Activated T-cell treated with anti-CD3 and anti-CD28 coated beads, Interleukin-2, amount 50 U/mL, for 1 hour (primary cell): ENCODE results near the gene SPOCK3.

Experiments used
- DNase-seq: peaks from one replicate; pipeline ENCODE4 v3.0.0-alpha.2; 2020

Gene SPOCK3

GRCh38 chr4:167171928-167172327 lies 62.4 kb downstream of the SPOCK3 start:
- DNase-seq = no peak

- no peak for DNase-seq
Measured at GRCh38 chr4:167168611-167169010, 65.7 kb downstream of the SPOCK3 start.

GRCh38 chr4:167150587-167150986 lies 83.7 kb downstream of the SPOCK3 start:
- DNase-seq = no peak

GRCh38 chr4:167144605-167145004 lies 89.7 kb downstream of the SPOCK3 start:
- DNase-seq = no peak

GRCh38 chr4:167143018-167143417 lies 91.3 kb downstream of the SPOCK3 start:
- no peak for DNase-seq

GRCh38 chr4:167136270-167136669 lies 98.0 kb downstream of the SPOCK3 start:
- no peak for DNase-seq

GRCh38 chr4:167129146-167129545 lies 105.1 kb downstream of the SPOCK3 start:
- no peak for DNase-seq

GRCh38 chr4:167119392-167119791 lies 114.9 kb downstream of the SPOCK3 start:
- no peak for DNase-seq

GRCh38 chr4:167117273-167117672 lies 117.0 kb downstream of the SPOCK3 start:
- DNase-seq = no peak

- DNase-seq = no peak
Measured at GRCh38 chr4:167114416-167114971, 119.8 kb downstream of the SPOCK3 start.

GRCh38 chr4:167111622-167112021 lies 122.7 kb downstream of the SPOCK3 start:
- DNase-seq = no peak

- DNase-seq = no peak
Measured at GRCh38 chr4:167111092-167111491, 123.2 kb downstream of the SPOCK3 start.

GRCh38 chr4:167109859-167110258 lies 124.4 kb downstream of the SPOCK3 start:
- DNase-seq = no peak

GRCh38 chr4:167105857-167106256 lies 128.4 kb downstream of the SPOCK3 start:
- no peak for DNase-seq

- no peak for DNase-seq
Measured at GRCh38 chr4:167102475-167102874, 131.8 kb downstream of the SPOCK3 start.

GRCh38 chr4:167101035-167101434 lies 133.3 kb downstream of the SPOCK3 start:
- DNase-seq = no peak

GRCh38 chr4:167100120-167100519 lies 134.2 kb downstream of the SPOCK3 start:
- DNase-seq = no peak

GRCh38 chr4:167088115-167088514 lies 146.2 kb downstream of the SPOCK3 start:
- DNase-seq = no peak

GRCh38 chr4:167084321-167084720 lies 150.0 kb downstream of the SPOCK3 start:
- no peak for DNase-seq

GRCh38 chr4:167079762-167080161 lies 154.5 kb downstream of the SPOCK3 start:
- no peak for DNase-seq

GRCh38 chr4:167052631-167053091 lies 181.6 kb downstream of the SPOCK3 start:
- DNase-seq = no peak

- DNase-seq = no peak
Measured at GRCh38 chr4:167049257-167049656, 185.0 kb downstream of the SPOCK3 start.

GRCh38 chr4:167041524-167041923 lies 192.8 kb downstream of the SPOCK3 start:
- DNase-seq = no peak

- no peak for DNase-seq
Measured at GRCh38 chr4:167035390-167035789, 198.9 kb downstream of the SPOCK3 start.

- DNase-seq = no peak
Measured at GRCh38 chr4:167034983-167035382, 199.3 kb downstream of the SPOCK3 start.

- no peak for DNase-seq
Measured at GRCh38 chr4:167032871-167033270, 201.4 kb downstream of the SPOCK3 start.
